ENCODE results near the gene ANAPC4.

Gene ANAPC4

GRCh38 chr4:25401066-25401465 is 24.0 kb downstream of the ANAPC4 start:
- H3K27me3 ChIP-seq (ENCODE audit: insufficient read depth, low read depth), result no peaks in the 10 kb centered on the region
- no peaks in the 10 kb centered on the region for H3K4me1 ChIP-seq (ENCODE audit: low read depth, poor library complexity, severe bottlenecking)
- H4K20me1 ChIP-seq (ENCODE audit: insufficient read depth), result no peaks in the 10 kb centered on the region
- H3K27ac ChIP-seq, result no peak overlapping the region
- no peak overlapping the region for H2AFZ ChIP-seq (ENCODE audit: low read depth)
- TF ChIP-seq CTCF (conservative IDR thresholded peaks at IDR 0.05; ENCODE audit: low read depth, low read length), result no peak
- peaks cover 3% of the 10 kb centered on the region; the same call in 1 of the 2 replicates for H3K36me3 ChIP-seq (ENCODE audit: insufficient read depth)
- no peaks in the 10 kb centered on the region for H3K79me2 ChIP-seq (ENCODE audit: insufficient read depth, low read depth)
- no peak overlapping the region for H3K4me2 ChIP-seq
- H3K9ac ChIP-seq, result no peak overlapping the region
- H3K4me3 ChIP-seq (IDR thresholded peaks at IDR 0.05; ENCODE audit: insufficient read depth, low read depth, low read length), result no peak overlapping the region

GRCh38 chr4:25402521-25402920 is 25.5 kb downstream of the ANAPC4 start:
- Histone ChIP-seq H3K9ac (no peak overlapping the region), H3K79me2 (ENCODE audit: insufficient read depth, low read depth) (no peaks in the 10 kb centered on the region), H3K27ac (no peak overlapping the region), H4K20me1 (ENCODE audit: insufficient read depth) (no peaks in the 10 kb centered on the region), H3K4me3 (IDR thresholded peaks at IDR 0.05; ENCODE audit: insufficient read depth, low read depth, low read length) (no peak overlapping the region), H3K27me3 (ENCODE audit: insufficient read depth, low read depth) (no peaks in the 10 kb centered on the region), H3K4me1 (ENCODE audit: low read depth, poor library complexity, severe bottlenecking) (no peaks in the 10 kb centered on the region), H2AFZ (ENCODE audit: low read depth) (no peak overlapping the region), H3K4me2 (no peak overlapping the region), H3K36me3 (ENCODE audit: insufficient read depth) (peaks cover 3% of the 10 kb centered on the region; the same call in 1 of the 2 replicates)
- TF ChIP-seq CTCF (conservative IDR thresholded peaks at IDR 0.05; ENCODE audit: low read depth, low read length), result no peak

- H3K27ac ChIP-seq, result no peak overlapping the region
- H3K4me2 ChIP-seq, result no peak overlapping the region
- no peak for TF ChIP-seq CTCF (conservative IDR thresholded peaks at IDR 0.05; ENCODE audit: low read depth, low read length)
- H3K9ac ChIP-seq, result no peak overlapping the region
- H4K20me1 ChIP-seq (ENCODE audit: insufficient read depth), result no peaks in the 10 kb centered on the region
- H3K4me3 ChIP-seq (IDR thresholded peaks at IDR 0.05; ENCODE audit: insufficient read depth, low read depth, low read length), result no peak overlapping the region
- H2AFZ ChIP-seq (ENCODE audit: low read depth), result no peak overlapping the region
- H3K79me2 ChIP-seq (ENCODE audit: insufficient read depth, low read depth), result no peaks in the 10 kb centered on the region
- peaks cover 3% of the 10 kb centered on the region; the same call in 1 of the 2 replicates for H3K36me3 ChIP-seq (ENCODE audit: insufficient read depth)
- H3K4me1 ChIP-seq (ENCODE audit: low read depth, poor library complexity, severe bottlenecking), result no peaks in the 10 kb centered on the region
- no peaks in the 10 kb centered on the region for H3K27me3 ChIP-seq (ENCODE audit: insufficient read depth, low read depth)
Observed at GRCh38 chr4:25403699-25404098, 26.6 kb downstream of the ANAPC4 start.

- no peak for TF ChIP-seq CTCF (conservative IDR thresholded peaks at IDR 0.05; ENCODE audit: low read depth, low read length)
Observed at GRCh38 chr4:25405453-25405852, 28.4 kb downstream of the ANAPC4 start.

More at GRCh38 chr4:25405453-25405852, 28.4 kb downstream of the ANAPC4 start:
- no peaks in the 10 kb centered on the region for H3K4me1 ChIP-seq (ENCODE audit: low read depth, poor library complexity, severe bottlenecking)
- H3K27ac ChIP-seq, result no peak overlapping the region
- H4K20me1 ChIP-seq (ENCODE audit: insufficient read depth), result no peaks in the 10 kb centered on the region
- no peak overlapping the region for H2AFZ ChIP-seq (ENCODE audit: low read depth)
- H3K4me3 ChIP-seq (IDR thresholded peaks at IDR 0.05; ENCODE audit: insufficient read depth, low read depth, low read length), result no peak overlapping the region
- H3K36me3 ChIP-seq (ENCODE audit: insufficient read depth), result peaks cover 3% of the 10 kb centered on the region; the same call in 1 of the 2 replicates
- no peak overlapping the region for H3K9ac ChIP-seq
- no peak overlapping the region for H3K4me2 ChIP-seq
- no peaks in the 10 kb centered on the region for H3K27me3 ChIP-seq (ENCODE audit: insufficient read depth, low read depth)
- H3K79me2 ChIP-seq (ENCODE audit: insufficient read depth, low read depth), result no peaks in the 10 kb centered on the region

Data from KMS-11 (cell line).